Liver (tissue), 3 donors: Measurements from ENCODE around the gene KISS1.

Experiments used
- CTCF ChIP-seq: fragments of 150-350 bp; IDR thresholded peaks from 2 replicates; pipeline ENCODE4 v1.5.1; 2017; ENCODE audit warnings: improper control_type of control experiment, low read depth, low read length; ENCODE audit not compliant: missing input control
- EGR1 ChIP-seq, 2 donors: IDR thresholded peaks; 2 replicates each; pipeline ENCODE4 v1.6.1; 2016 to 2018; ENCODE audit warnings: antibody characterized with exemption in 2 of 2, low read depth in 2 of 2
- MAX ChIP-seq: IDR thresholded peaks from 2 replicates; pipeline ENCODE4 v1.6.1; 2016; ENCODE audit warnings: antibody characterized with exemption
- TAF1 ChIP-seq: conservative IDR thresholded peaks from 2 replicates; pipeline ENCODE4 v1.6.1; 2016; ENCODE audit warnings: antibody characterized with exemption, mild to moderate bottlenecking
- donor health status: healthy.
- donor health status: healthy.

DNA sequence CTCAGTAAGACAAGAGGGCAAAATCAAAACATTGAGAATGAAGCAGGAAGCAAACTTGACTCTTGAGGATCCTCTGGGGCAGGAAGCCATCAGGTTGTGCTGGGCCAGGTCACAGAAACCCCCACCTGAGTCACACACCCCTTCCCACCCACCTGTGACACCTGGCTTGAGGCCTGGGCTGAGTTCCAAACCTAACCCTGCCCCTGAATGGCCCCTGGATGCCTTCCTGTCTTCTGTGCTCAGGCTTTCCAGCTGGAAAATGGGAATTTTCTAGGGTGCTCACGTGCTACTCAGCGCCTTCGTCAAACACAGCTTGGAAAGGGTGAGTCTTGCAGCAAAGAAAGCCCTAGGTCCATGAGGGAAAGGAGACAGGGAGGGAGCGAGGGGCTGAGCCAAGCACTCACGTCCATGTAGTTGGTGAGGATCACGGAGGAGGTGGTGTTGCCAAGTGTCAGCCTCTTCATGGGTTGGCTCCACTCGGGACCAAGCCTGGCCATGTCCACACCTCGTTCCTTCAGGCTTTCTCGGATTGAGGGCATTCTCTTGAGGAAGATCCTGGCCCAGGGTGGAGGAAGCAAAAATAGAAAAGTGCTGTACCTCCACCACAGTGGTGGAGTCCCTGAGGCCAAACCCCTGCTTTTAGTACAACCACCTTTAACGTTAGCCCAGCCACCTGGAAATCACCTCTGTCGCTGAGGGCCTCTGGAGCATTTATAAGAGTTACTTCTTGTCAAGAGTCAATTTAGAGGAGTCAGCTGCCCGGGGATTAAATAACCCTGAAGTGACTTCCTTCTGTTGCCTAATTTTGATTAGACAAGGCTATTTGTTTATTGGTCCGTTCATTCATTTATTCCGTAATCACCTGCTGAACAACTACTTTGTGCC is 34.4 kb downstream of the KISS1 start:
- TF ChIP-seq CTCF (no peak), TAF1 (no peak), EGR1 (IDR thresholded peaks at IDR 0.05; ENCODE audit: low read depth in 2 of 2) (no peak), MAX (no peak)
